Ovary (tissue), 9 donors: ENCODE data around the gene BCAN. TPM values are rescaled to one million over a fixed set of nuclear protein-coding genes. Genes with fewer than 3 reads are reported as not detected.

Experiments
- DNase-seq, 5 donors: peaks; one replicate each; pipeline ENCODE4 v3.0.0-alpha.2; 2019 to 2020
- H3K27ac ChIP-seq, 2 donors: fragments of 200-600 bp; one replicate each; pipeline versions ENCODE4 v1.5.1 to v1.8.0; 2019 to 2022
- H3K27me3 ChIP-seq: fragments of 200-600 bp; one replicate; pipeline ENCODE4 v1.8.0; 2022
- H3K36me3 ChIP-seq: fragments of 200-600 bp; sonication (generic); one replicate; pipeline ENCODE4 v1.5.1; 2019
- H3K4me1 ChIP-seq: one replicate; pipeline ENCODE4 v1.8.1; 2013; ENCODE audit warnings: mild to moderate bottlenecking, moderate library complexity; ENCODE audit not compliant: insufficient read depth
- H3K4me3 ChIP-seq: fragments of 200-600 bp; sonication (generic); one replicate; pipeline ENCODE4 v1.5.1; 2017
- H3K9me3 ChIP-seq, 2 donors: fragments of 200-600 bp in 1 of 2; sonication (generic) in 1 of 2; one replicate each; pipeline versions ENCODE4 v1.5.1 to v1.8.1; 2013 to 2019; ENCODE audit warnings: mild to moderate bottlenecking in 1 of 2, moderate library complexity in 1 of 2
- CTCF ChIP-seq, 3 donors: fragments of 450-650 bp in 2 of 3; fragments of 200-600 bp in 1 of 3; IDR thresholded peaks; one replicate each; pipeline versions ENCODE4 v1.5.1 to v1.8.0; 2016 to 2022; ENCODE audit warnings: antibody characterized with exemption in 3 of 3, mild to moderate bottlenecking in 1 of 3
- EP300 ChIP-seq: sonication (generic); formaldehyde crosslinking; IDR thresholded peaks from one replicate; pipeline ENCODE4 v1.6.1; 2017; ENCODE audit warnings: antibody characterized with exemption
- POLR2A ChIP-seq: fragments of 450-650 bp; IDR thresholded peaks from one replicate; pipeline ENCODE4 v1.6.1; 2017; ENCODE audit warnings: antibody characterized with exemption, mild to moderate bottlenecking, moderate library complexity
- WGBS, 3 donors: extraction: QIAGEN DNeasy Blood & Tissue Kit in 1 of 3; methylation state at CpG; one replicate each; pipeline versions ENCODE4 v1.1.5 to v1.1.7; 2013 to 2017; 5-methylcytosine and 5-hydroxymethylcytosine counted together
- intact Hi-C, 4 donors: fragments of 100-400 bp; cut with DNase I; formaldehyde crosslinking; loops; one replicate each; pipeline versions ENCODE4 v1.11.0 to v1.15.1; 2022 to 2023
- polyA plus RNA-seq, 2 donors: library from polyadenylated mRNA; stranded (reverse); fragments of 200-250 nt in 1 of 2; fragments of 350-450 nt in 1 of 2; fragmentation: Illumina TruSeq in 1 of 2; extraction: RNeasy Lipid Tissue Mini Kit (QIAGEN cat#74804) in 1 of 2; gene quantifications; one replicate each; pipeline ENCODE4 v1.2.3, GENCODE V29; 2013 to 2014
- total RNA-seq, 7 donors: library from RNA; depleted of rRNA in 2 of 7; stranded (reverse); fragments of >200 nt in 2 of 7; fragmentation: NEBNext Ultra II Directional in 3 of 7; extraction: Animal tissue kit (Norgen Biotek cat#: 25700) in 3 of 7; gene quantifications; one replicate each; pipeline versions ENCODE4 v1.1.0 to v1.2.4, GENCODE V29; 2016 to 2023
- donor health status: DM: no; HTN: no; CAD: no; lungs with moderate emphysema.
- donor health status: DM: no; HTN: no; CAD: no.
- donor health status: Bipolar disorder and iron deficiency.
- donor health status: DM: yes; HTN: yes; CAD: no.
- donor health status: DM: no; HTN: no; CAD: no.
- donor health status: DM: yes; HTN: yes; CAD: no.

Gene BCAN
- total and polyA plus RNA-seq, 9 donors: 0.11 to 2.2 (median 0.39) TPM; not detected in 3

DNA sequence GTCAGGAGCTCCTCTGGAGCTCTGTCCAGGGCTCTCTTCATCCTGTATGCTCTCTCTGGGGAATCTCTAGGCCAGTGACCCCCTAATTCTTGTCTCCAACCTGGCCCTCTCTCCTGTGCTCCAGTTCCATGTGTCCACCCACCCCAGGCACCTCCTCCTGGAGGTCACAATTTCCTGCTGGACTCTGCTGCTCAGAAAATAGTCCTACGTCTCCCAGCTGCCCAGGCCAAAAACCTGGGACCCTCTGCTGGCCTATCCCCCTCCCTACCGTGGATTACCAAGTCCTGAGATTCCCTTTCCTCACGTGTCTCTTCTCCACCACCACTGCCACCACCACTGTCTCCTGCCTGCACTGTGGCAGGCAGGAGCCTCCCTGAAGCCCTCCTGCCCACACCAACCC, 23.6 kb downstream of the BCAN start:
- intact Hi-C loops: no loop called here
- Histone ChIP-seq H3K4me3 (no peak overlapping the region), H3K27me3 (no peaks in the 10 kb centered on the region), H3K4me1 (no peaks in the 10 kb centered on the region), H3K9me3 (no peaks in the 10 kb centered on the region), H3K36me3 (no peaks in the 10 kb centered on the region), H3K27ac (no peak overlapping the region)
- no peak for DNase-seq
- TF ChIP-seq CTCF (IDR thresholded peaks at IDR 0.05) (no peak), POLR2A (no peak), EP300 (no peak)
- WGBS, 3 donors: 70 to 80% (median 70%) methylated on average over 3 of the region's 3 CpGs

DNA sequence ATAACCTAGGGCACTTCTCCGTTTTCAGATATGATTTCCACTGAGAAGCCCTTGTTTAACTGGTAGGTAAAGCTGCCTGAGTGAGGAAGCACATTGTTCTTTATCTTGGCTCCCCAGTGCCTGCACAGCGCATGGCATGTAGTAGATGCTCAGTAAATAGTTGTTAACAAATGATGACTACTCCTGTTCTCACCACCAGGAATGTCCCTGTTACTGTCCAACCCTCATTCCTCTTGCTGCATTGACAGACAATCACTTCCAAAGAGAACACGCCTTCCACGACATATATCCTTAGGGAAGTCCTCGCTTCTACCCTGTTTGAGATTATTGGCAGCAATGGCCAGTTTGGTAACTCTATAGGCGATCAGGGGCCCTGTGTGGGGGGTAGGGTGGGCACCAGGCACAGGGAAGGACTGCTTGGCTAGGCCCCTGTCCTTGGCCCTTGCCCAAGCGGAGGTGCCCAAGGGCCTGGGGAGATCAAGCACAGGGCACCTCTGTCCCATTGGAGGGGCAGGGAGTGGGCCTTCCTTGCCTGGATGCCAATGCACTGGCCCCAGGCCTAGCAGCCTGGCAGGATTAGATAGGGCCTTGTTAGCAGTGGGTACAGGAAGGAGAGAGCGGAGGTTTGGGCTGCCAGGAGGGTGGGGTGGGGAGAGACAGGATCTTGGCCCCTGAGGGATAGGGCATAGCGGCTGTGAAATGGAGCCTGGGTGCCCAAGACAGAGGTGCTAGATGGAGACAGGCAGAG, 25.1 kb downstream of the BCAN start:
- H3K4me1 ChIP-seq: no peaks in the 10 kb centered on the region
- H3K27ac ChIP-seq: peak overlapping the region in 1 of 2 donors; percentile 37
- DNase-seq: peak in 1 of 5 donors; percentile 27
- no peak overlapping the region for H3K4me3 ChIP-seq
- H3K27me3 ChIP-seq: no peaks in the 10 kb centered on the region
- no peaks in the 10 kb centered on the region for H3K36me3 ChIP-seq
- WGBS, 3 donors: 89 to 93% (median 92%) methylated on average over 9 of the region's 9 CpGs
- H3K9me3 ChIP-seq: no peaks in the 10 kb centered on the region
- intact Hi-C loops: no loop called here
- TF ChIP-seq CTCF (IDR thresholded peaks at IDR 0.05): no peak
- no peak for TF ChIP-seq EP300
- no peak for TF ChIP-seq POLR2A

GRCh38 chr1:156667610-156667967, 25.7 kb downstream of the BCAN start:
- peak in 2 of 5 donors; percentile 20 to 45 for DNase-seq
- TF ChIP-seq CTCF (IDR thresholded peaks at IDR 0.05) (no peak), EP300 (no peak), POLR2A (no peak)
- Histone ChIP-seq H3K27ac (peak overlapping the region; percentile 30 to 66), H3K27me3 (no peaks in the 10 kb centered on the region), H3K9me3 (no peaks in the 10 kb centered on the region), H3K4me3 (no peak overlapping the region), H3K36me3 (no peaks in the 10 kb centered on the region), H3K4me1 (no peaks in the 10 kb centered on the region)
- 0 to 10% (median 8%) methylated on average over 5 of the region's 5 CpGs for WGBS, 3 donors
- intact Hi-C loops: no loop called here

- Histone ChIP-seq H3K4me1 (no peaks in the 10 kb centered on the region), H3K27me3 (no peaks in the 10 kb centered on the region), H3K27ac (peak overlapping the region; percentile 30 to 66), H3K36me3 (no peaks in the 10 kb centered on the region), H3K4me3 (no peak overlapping the region), H3K9me3 (no peaks in the 10 kb centered on the region)
- WGBS, 3 donors: 67 to 77% (median 72%) methylated on average over 6 to 9 of the region's 9 CpGs
- TF ChIP-seq EP300 (no peak), POLR2A (no peak), CTCF (IDR thresholded peaks at IDR 0.05) (no peak)
- intact Hi-C loops: no loop called here
- peak in 1 of 5 donors; percentile 10 for DNase-seq
Observed at GRCh38 chr1:156667968-156668709, 26.2 kb downstream of the BCAN start.
